GM12878 (cell line): Measurements from ENCODE around the gene TAF9.

Source experiments
- HCFC1 ChIP-seq: fragments of 150-350 bp; IDR thresholded peaks from 2 replicates; pipeline ENCODE4 v1.6.1; 2014; ENCODE audit warnings: low read length
- SPI1 ChIP-seq: IDR thresholded peaks from 2 replicates; pipeline ENCODE4 v1.6.1; 2011; ENCODE audit warnings: low read depth, mild to moderate bottlenecking, low read length, moderate library complexity, borderline replicate concordance; ENCODE audit not compliant: insufficient read depth
- TF ChIP-seq, protein P1 (sequence below), 3 experiments: IDR thresholded peaks in 2 of 3; conservative IDR thresholded peaks in 1 of 3; 2 replicates each; pipeline ENCODE4 v1.5.1; 2011; ENCODE audit warnings: low read depth in 3 of 3, low read length in 3 of 3, mild to moderate bottlenecking in 3 of 3, control low read depth in 2 of 3, moderate library complexity in 2 of 3, inconsistent platforms in 1 of 3, mixed read lengths in 1 of 3; ENCODE audit not compliant: control insufficient read depth in 2 of 3, insufficient read depth in 1 of 3; ENCODE audit errors: extremely low read depth in 1 of 3

DNA sequence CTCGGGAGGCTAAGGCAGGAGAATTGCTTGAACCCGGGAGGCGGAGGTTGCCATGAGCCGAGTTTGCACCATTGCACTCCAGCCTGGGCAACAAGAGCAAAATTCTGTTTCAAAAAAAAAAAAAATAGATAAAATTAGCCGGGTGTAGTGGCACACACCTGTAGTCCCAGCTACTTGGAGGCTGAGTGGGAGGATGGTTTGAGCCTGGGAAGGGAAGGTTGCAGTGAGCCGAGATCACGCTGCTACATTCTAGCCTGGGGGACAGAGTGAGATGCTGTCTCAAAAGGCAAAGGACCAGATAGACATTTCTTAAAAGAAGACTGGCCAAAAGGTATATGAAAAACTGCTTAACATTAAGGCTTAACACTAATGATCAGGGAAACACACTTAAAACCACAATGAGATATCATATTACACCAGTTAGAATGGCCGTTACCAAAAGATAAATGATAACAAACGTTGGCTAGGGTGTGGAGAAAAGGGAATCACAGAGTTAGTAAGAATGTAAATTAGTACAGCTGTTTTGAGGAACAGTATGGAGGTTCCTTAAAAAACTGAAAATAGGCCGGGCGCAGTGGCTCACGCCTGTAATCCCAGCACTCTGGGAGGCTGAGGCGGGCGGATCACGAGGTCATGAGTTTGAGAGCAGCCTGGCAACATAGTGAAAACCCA lies 35.5 kb upstream of the TAF9 start:
- TF ChIP-seq HCFC1 (no peak), SPI1 (no peak)
- TF ChIP-seq, protein P1, sequence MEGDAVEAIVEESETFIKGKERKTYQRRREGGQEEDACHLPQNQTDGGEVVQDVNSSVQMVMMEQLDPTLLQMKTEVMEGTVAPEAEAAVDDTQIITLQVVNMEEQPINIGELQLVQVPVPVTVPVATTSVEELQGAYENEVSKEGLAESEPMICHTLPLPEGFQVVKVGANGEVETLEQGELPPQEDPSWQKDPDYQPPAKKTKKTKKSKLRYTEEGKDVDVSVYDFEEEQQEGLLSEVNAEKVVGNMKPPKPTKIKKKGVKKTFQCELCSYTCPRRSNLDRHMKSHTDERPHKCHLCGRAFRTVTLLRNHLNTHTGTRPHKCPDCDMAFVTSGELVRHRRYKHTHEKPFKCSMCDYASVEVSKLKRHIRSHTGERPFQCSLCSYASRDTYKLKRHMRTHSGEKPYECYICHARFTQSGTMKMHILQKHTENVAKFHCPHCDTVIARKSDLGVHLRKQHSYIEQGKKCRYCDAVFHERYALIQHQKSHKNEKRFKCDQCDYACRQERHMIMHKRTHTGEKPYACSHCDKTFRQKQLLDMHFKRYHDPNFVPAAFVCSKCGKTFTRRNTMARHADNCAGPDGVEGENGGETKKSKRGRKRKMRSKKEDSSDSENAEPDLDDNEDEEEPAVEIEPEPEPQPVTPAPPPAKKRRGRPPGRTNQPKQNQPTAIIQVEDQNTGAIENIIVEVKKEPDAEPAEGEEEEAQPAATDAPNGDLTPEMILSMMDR (IDR thresholded peaks at IDR 0.05 in 2 of 3, conservative IDR thresholded peaks at IDR 0.05 in 1 of 3; ENCODE audit: control insufficient read depth in 2 of 3, extremely low read depth in 1 of 3, insufficient read depth in 1 of 3, low read depth in 3 of 3, low read length in 3 of 3) = no peak
